NT2/D1 (cell line): ENCODE data around the gene BCAS4.

Source experiments
- SUZ12 ChIP-seq: IDR thresholded peaks from 2 replicates; pipeline ENCODE4 v1.6.1; 2011; ENCODE audit not compliant: insufficient read length, insufficient read depth; ENCODE audit errors: extremely low read depth
- YY1 ChIP-seq: IDR thresholded peaks from 2 replicates; pipeline ENCODE4 v1.6.1; 2011; ENCODE audit not compliant: insufficient read length, insufficient read depth
- ZNF274 ChIP-seq: IDR thresholded peaks from 2 replicates; pipeline ENCODE4 v1.6.1; 2011; ENCODE audit warnings: mild to moderate bottlenecking, low read depth, low read length

DNA sequence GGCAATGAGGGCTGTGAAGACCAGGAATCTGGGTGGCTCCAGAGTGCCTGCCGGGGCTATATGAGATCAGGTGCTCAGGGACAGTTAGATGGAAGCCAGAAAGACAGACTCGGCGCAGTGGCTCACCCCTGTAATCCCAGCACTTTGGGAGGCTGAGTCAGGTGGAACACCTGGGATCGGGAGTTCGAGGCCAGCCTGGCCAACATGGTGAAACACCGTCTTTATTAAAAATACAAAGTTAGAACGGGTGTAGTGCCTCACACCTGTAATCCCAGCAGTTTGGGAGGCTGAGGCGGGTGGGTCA, 43.4 kb downstream of the BCAS4 start:
- TF ChIP-seq YY1 (no peak), SUZ12 (no peak), ZNF274 (no peak)
